ENCODE data around the gene MCRIP1. TPM values are rescaled to one million over a fixed set of nuclear protein-coding genes. Genes with fewer than 3 reads are reported as not detected.
A peak's percentile ranks its signal among the peaks of the same experiment; 100 is the strongest.

The MCRIP1 gene
- total and polyA plus RNA-seq, 2 of the 13 experiments (the other 11 are each of a cell fraction or from before 2014, with no cell fraction given): 79.7 to 84.9 TPM

- TF ChIP-seq PATZ1 (CRISPR knock-in tag; IDR thresholded peaks at IDR 0.05) (peak; percentile 53; the same call in 1 of the 2 replicates), ZNF484 (CRISPR knock-in tag; IDR thresholded peaks at IDR 0.05; ENCODE audit: borderline replicate concordance, low read depth) (no peak), MEIS1 (CRISPR knock-in tag; IDR thresholded peaks at IDR 0.05; ENCODE audit: borderline replicate concordance) (peak; percentile 38; the same call in 1 of the 2 replicates), ZNF274 (CRISPR knock-in tag; IDR thresholded peaks at IDR 0.05) (no peak; the same call in 1 of the 2 replicates), KLF9 (CRISPR knock-in tag; IDR thresholded peaks at IDR 0.05; ENCODE audit: low read depth) (no peak), NFYB (CRISPR knock-in tag; IDR thresholded peaks at IDR 0.05) (0 out of 2 replicates have a peak, but pooled peaks have one; percentile 8), SP1 (IDR thresholded peaks at IDR 0.05) (no peak), SP1 (CRISPR knock-in tag; IDR thresholded peaks at IDR 0.05) (peak; percentile 31; the same call in 1 of the 2 replicates), RBM22 (optimal IDR thresholded peaks at IDR 0.05; ENCODE audit: low read length) (no peak), KDM1A (CRISPR knock-in tag; IDR thresholded peaks at IDR 0.05) (no peak), ZNF468 (CRISPR knock-in tag; IDR thresholded peaks at IDR 0.05) (peak; percentile 78; the same call in 1 of the 2 replicates), ZXDC (CRISPR knock-in tag; IDR thresholded peaks at IDR 0.05) (0 out of 2 replicates have a peak, but pooled peaks have one; percentile 60), ATF5 (CRISPR knock-in tag; IDR thresholded peaks at IDR 0.05; ENCODE audit: low read depth) (peak; percentile 78; the same call in 1 of the 2 replicates), ZNF687 (CRISPR knock-in tag; IDR thresholded peaks at IDR 0.05) (peak; percentile 3), GFI1 (CRISPR knock-in tag; IDR thresholded peaks at IDR 0.05; ENCODE audit: borderline replicate concordance) (0 out of 2 replicates have a peak, but pooled peaks have one; percentile 30), FOXK2 (IDR thresholded peaks at IDR 0.05) (no peak), RFXANK (CRISPR knock-in tag; IDR thresholded peaks at IDR 0.05) (no peak), ZNF605 (CRISPR knock-in tag; IDR thresholded peaks at IDR 0.05) (no peak), HNF4G (IDR thresholded peaks at IDR 0.05; ENCODE audit: borderline replicate concordance, low read depth, low read length) (peak; percentile 7; the same call in 1 of the 2 replicates), HNF4G (CRISPR knock-in tag; IDR thresholded peaks at IDR 0.05; ENCODE audit: borderline replicate concordance, low read depth) (no peak; the same call in 1 of the 2 replicates), SRY (CRISPR knock-in tag; IDR thresholded peaks at IDR 0.05) (peak; percentile 12; the same call in 1 of the 2 replicates)
Observed at GRCh38 chr17:81859906-81860755, 27.0 kb upstream of the MCRIP1 start, which contains the start of gene P4HB (continued).
